Measurements from ENCODE around the gene VILL.

Gene VILL

GRCh38 chr3:37990527-37990926, at the start of gene VILL:
VILL (plus strand) TSS chr3:37990786; CDS start chr3:37993673, 2,887 bp downstream.
- FAIRE-seq = no peak

DNA sequence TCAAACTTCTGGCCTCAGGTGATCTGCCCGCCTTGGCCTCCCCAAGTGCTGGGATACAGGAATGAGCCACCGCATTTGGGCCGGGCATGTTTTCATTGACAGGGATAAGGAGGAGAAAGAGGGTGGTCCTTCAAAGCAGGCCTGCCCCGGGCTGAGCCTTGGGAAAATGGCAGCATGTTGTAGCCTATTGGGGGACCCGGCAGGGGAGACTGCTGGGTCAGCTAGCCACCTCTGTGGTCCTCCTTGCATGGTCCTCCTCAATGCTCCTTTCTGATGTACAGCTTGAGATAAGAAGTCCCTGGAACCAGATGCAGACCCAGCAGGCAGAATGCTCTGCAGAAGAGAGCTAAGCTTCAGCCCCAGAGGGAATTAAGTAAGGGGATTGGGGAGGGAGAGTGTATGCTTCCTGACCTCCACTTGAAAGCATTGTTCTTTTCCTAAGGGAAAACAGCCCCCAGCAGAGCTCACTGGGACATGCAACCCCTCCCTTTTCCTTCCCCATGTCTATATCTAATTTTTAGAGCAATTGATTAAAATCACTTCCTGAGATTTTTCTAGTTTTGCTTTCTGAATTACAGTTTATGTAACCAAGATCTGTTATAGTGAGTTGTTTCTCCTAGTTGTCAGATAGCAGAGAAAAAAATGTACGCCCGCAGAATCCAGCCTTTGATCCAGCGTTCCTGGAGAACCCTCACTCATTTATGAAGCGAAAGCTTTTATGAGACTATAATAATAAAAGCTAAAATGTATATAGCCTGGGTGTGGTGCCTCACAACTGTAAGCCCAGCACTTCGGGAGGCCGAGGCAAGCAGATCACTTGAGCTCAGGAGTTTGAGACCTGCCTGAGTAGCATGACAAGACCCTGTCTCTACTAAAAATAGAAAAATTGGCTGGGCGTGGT, 48.7 kb upstream of the VILL start:
- no peak for FAIRE-seq

GRCh38 chr3:37942646-37943045, 47.9 kb upstream of the VILL start:
- no peak for FAIRE-seq

- FAIRE-seq = no peak
Observed at GRCh38 chr3:37943126-37943525, 47.5 kb upstream of the VILL start.

- no peak for FAIRE-seq
Observed at GRCh38 chr3:37943631-37944314, 46.8 kb upstream of the VILL start.

DNA sequence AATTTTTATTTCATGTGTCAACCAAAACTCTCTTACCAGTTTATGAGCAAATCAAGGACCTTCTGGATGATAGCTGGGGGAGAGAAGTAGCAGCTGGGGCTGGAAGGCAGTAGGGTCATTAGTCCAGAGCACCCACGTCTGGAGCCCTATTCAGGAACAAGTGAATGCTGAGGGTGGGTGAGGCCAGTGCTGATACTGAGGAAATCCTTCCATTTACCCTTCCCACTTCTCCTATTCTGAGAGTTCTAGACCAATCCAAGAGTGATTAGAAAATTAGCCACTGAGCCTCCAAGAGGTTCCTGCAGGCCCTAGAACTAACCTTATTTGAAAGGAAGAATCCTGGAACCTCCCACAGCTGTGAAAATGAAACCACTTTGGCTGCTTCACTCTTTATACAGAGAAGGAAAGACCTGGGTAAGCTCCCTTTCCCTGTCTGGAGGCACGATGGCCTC, 46.2 kb upstream of the VILL start:
- no peak for FAIRE-seq

DNA sequence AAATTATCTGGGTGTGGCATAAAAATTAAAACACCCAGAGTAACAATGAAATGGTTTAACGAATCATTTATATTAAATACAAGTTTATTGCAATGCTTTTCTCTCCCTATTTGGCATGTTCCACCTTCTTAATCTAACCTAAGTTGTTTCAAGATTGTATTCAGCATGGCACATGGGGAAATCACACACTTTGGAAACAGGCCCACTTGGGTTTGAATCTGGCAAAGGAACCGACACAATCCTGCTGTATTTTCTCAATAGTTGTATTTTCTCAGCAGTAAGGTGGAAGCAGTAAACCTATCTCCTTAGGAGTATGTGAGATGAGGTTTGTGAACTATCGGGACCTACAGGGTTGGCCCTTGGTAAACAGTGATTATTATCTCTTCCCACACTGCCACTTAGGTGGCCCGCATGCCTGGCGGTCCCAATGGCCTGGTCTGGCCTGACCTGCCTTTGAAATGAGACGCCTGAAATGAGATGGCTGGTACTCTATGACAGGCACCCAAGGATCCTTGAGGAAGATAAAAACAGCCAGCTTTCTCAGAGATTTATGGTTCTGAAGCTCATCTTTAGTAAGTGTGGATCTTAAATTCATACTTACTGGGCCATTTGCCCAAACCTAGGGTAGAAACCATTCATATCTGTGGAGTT, 45.3 kb upstream of the VILL start:
- no peak for FAIRE-seq

GRCh38 chr3:37945807-37946530, 44.6 kb upstream of the VILL start:
- no peak for FAIRE-seq

GRCh38 chr3:37946531-37946889, 44.1 kb upstream of the VILL start:
- no peak for FAIRE-seq

DNA sequence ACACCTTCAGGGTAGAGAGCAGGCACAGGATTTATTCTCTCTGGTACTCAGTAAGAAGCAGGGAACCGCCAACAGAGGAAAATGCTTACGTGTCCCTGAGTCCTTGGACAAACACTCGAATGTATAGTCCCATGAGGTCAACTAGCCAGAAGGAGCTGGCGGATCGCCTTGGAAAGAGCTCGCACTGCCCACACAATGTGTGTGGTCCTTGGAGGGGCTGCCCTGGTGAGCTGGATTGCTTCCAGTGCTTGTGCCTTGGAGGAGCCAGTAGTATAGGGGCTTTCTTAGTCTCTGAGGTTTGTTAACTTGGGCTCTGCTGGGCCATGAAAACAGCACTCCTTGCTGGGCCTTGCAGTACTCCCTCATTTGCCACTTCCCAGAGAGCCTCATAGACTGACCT, 40.7 kb upstream of the VILL start:
- no peak for FAIRE-seq

GRCh38 chr3:37952564-37952963, 38.0 kb upstream of the VILL start:
- no peak for FAIRE-seq

DNA sequence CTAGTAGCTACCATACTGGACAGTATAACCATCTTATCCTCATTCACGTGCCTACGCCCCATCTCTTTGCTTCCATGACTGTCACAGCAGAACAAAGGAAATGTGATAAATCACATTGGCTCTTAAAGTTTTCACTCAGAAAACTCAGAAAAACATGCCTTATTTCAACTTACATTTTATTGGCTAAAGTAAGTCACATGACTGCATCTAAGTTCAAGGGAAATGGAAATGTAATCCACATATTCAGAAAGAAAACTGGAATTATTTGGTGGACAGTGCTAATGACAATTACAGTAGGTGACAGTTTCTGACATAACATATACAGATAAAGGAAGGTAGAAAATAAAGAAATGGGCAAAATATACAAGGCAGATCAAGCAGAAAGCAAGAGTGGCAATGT, 37.4 kb upstream of the VILL start:
- FAIRE-seq = no peak

DNA sequence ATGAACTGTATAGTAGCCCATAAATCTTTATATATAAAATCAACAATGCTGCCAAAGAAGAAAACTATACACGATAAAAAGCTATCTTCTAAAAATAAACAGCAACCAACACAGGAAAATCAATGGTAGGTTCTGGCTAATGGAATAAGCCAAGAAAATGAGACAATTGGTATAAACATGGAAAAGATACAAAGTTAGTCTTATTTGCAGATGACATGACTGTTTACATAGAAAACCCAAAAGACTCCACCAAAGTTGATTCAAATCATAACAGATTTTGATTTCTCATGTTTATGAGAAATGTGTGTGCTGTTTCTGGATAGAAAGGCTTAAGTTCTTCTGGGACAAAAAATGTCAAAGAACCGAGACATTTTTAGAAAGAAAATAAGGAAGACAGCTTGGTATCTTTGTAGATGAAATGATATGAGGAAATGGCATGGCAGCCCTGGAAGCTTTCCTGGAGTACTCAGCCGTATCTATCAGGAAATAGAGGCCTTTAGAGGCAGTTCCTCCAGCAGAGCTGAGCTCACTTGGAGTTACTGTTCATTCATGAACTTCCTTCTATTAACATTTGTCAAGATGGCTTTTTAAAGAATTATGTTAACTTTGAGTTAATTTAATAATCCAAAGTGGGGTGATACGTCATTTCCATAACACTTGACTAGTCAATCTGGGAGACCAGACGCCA, 36.7 kb upstream of the VILL start:
- FAIRE-seq = no peak

DNA sequence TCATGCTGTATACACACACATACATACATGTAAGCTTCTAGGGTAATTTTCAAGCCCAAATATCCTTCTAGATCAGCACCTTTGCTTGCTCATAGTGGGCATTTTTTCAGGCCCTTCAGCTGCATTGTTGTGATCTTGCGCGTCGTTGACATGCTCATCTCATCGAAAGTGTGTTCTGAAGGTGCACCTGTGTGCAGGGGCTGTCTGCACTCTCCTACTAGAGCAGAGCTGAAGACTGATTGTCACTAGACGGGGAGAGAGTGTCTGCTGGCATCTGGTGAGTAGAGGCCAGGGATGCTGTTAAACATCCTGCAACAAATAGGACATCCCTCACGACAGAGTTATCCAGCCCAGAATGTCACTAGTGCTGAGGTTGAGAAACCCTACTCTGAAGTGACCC, 35.7 kb upstream of the VILL start:
- FAIRE-seq = no peak

DNA sequence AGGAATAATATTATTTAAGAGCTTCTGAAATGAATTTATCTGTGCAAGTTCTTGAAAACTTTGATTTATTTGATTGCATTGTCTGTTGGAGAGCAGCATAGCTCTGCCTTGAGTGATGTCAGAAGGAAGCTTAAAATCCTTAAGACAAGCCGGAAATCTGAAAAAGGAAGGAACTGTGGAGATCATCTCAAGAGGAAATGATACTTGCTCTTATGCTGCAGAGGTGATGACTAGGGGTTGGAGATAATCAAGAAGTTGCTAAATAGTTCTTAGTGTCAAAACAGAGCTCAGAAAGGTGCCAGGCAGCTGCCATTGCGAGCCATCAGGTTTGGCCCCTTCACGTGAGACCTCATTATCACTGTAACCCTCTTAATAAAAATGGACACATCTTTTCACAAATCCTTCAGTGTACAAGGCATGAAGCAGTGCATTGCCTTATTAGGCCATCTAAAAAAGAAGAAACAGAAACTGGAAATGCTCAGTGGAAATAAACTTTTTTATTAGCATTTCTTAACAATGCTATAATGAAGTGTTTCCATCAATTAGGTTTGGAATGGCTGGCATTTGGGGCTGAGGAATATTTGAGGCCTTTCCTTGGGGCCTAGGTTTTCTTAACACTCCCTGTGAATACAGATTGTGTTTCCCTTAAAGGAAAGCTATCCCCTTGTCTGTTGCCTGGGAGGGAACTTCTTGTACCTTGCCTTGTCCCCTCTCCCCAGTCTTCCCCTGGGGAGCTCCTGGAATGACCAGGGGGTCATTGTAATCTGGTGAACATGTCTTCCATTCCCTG, 34.5 kb upstream of the VILL start:
- no peak for FAIRE-seq

DNA sequence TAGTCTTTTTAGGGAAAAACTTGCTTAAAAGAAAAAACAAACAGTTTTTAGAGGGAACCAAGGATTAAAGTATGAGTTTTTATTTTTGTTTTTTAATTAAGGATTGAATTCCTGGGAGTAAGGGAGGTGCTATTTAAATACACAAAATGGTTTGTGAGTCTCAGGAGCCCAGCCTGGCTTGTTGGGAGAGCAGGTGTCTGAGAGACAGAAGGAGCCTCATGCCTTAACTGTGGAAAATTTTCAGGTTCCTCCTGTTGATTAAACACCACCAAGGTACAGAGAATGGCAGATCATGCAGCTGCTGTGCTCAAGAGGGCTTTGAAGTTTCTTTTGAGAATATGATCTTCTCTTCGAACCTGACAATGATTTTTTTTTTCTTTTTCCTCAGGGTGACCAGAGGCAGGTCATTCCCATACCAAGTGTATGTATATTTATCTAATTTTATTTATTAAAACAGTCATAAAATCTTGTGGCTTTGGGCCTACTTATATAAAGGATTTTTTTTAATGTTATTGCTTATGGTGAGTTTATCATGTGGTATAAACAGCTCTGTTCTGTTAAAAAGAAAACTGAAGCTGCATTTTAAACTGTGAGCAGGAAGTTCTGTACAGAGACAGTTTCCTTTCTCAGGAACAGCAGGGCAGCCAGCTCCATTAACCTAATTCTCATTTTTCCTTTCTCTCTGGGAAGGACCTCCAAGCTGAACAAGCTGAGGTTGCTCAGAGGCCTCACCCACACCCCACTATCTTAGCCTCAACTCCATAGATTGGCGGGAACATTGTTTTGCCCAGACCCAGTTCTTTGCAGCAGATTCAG, 33.7 kb upstream of the VILL start:
- FAIRE-seq = no peak

DNA sequence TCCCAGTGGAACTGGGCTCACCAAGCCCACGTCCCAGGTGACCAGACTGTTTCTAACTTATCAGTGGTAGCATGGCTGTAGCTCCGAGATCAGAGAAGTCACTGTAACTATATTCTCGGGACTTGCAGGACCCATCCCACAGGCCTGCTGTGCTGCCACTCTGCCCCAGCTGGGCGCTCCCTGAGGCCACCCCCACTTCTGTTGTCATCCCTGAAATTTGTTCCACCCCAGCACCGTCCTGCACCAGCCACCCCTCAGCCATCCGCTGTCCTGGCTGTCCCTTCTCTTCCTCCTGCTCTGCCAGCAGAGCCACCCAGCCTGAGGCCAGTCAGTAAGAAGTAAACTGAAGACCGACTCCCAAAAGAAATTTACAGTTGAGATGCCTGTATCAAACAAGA, 33.0 kb upstream of the VILL start:
- no peak for FAIRE-seq

DNA sequence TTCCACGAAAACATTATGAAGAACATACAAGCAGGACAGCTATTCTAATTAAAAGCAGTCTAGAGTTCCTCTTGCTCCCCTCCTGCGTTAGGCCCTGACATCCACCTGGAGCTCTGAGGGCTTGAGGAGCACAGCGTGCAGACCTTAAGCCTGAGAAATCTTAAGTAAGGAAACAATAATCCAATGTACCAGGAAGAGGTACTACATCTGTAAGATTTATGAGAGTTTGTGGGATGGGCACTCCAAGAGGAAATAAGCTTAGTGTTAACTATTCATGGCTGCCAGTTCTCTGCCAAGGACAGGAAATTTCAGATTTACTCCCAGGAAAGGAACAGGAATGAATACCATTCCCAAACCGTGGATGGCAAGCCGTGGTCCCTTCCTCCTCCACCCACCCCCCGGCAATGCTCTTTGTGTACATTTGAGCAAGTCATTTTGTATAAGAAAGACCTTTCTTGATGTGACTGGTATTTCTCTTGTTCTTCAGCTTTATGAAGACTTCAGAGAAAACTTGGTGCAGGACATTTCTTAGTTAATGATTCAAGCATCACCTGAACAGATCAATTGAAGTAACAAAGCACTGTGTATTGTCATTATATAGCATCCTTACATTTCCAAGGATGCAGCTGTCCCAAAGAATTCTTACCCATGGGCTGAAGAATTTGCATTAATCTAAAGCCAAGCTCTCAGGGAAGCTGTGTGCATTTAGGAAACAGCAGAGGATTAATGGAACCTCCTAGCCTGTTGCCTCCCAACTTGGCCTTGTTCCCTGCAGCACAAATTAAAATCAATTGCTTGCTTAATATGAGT, 28.8 kb upstream of the VILL start:
- FAIRE-seq = no peak

DNA sequence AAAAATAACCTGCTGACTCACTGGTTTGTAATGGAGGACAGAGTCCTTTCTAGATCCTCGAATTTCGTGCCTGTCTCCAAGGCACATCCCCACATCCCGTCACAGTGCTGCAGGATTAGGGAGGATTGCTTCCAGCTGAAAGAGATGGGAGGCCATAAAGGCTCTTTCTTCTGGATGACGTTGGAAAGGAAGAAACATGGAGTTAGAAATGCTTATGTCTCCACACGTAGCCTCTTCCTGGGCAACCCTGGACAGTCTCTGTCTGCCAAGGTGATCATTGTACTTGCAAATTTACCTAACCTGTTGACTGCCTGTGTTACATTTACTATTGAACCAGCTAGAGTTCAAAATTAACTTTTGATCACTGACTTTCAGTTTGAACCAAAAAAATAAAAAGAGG, 27.6 kb upstream of the VILL start:
- FAIRE-seq = no peak

GRCh38 chr3:37963635-37964034, 27.0 kb upstream of the VILL start:
- no peak for FAIRE-seq
